SH-SY5Y (cell line): Measurements from ENCODE around the gene PRRT1.

ENCODE experiments used
- GATA2 ChIP-seq: IDR thresholded peaks from 2 replicates; pipeline ENCODE4 v1.6.1; 2011; ENCODE audit warnings: mild to moderate bottlenecking, low read depth, low read length
- GATA3 ChIP-seq: IDR thresholded peaks from 2 replicates; pipeline ENCODE4 v1.6.1; 2011; ENCODE audit warnings: low read depth, mild to moderate bottlenecking, low read length, moderate library complexity

DNA sequence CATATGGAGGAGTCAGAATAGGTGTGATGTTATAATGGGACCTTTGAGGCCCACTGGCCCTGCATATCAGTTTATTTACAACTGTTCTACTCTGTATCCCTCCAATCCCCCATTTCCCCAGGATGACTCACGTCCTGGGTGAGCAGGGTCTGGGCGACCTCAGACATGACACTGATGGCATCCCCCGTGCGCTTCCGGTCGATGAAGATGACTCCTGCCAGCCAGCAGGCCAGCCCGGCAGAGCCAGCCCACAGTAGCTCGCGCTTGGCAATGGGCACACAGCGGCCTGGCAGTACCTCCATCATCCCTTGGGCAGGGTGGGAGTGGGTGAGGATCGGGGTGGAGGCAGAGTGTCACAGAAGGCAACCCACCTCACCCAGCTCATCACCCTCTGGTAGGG is 18.6 kb upstream of the PRRT1 start:
- TF ChIP-seq GATA2: no peak
- TF ChIP-seq GATA3: no peak
